Gastrocnemius medialis (tissue), 4 donors: ENCODE measurements around the gene LRRFIP1.

Source experiments
- CTCF ChIP-seq, 5 experiments: fragments of 450-650 bp in 3 of 5; fragments of 200-600 bp in 2 of 5; sonication (generic) in 2 of 5; IDR thresholded peaks in 4 of 5; conservative IDR thresholded peaks in 1 of 5; 1 replicate in 4 of 5; 2 replicates in 1 of 5; pipeline ENCODE4 v1.5.1; 2016 to 2019; ENCODE audit warnings: antibody characterized with exemption in 5 of 5, mild to moderate bottlenecking in 3 of 5, moderate library complexity in 3 of 5
- POLR2A ChIP-seq, 2 donors: fragments of 450-650 bp; IDR thresholded peaks; one replicate each; pipeline ENCODE4 v1.6.1; 2017; ENCODE audit warnings: antibody characterized with exemption in 2 of 2, mild to moderate bottlenecking in 2 of 2, moderate library complexity in 2 of 2

- TF ChIP-seq CTCF (IDR thresholded peaks at IDR 0.05 in 4 of 5, conservative IDR thresholded peaks at IDR 0.05 in 1 of 5) (no peak), POLR2A (IDR thresholded peaks at IDR 0.05) (no peak)
These were observed 109.9 kb downstream of the LRRFIP1 start for GRCh38 chr2:237737196-237737865.
